ENCODE results near the gene ZNF749.
"Not testable (repeated sequence)": the region's sequence is repeated elsewhere in the genome, so short reads cannot be mapped to it uniquely, and the experiment has no call there.

Gene ZNF749

GRCh38 chr19:57465680-57466381 is 30.7 kb downstream of the ZNF749 start:
- DNase-seq (ENCODE audit: low read depth, low spot score), result no peak
- H3K4me3 ChIP-seq (ENCODE audit: low read depth, low read length), result no peak overlapping the region
- TF ChIP-seq CTCF (IDR thresholded peaks at IDR 0.05; ENCODE audit: low read depth, low read length), result peak; percentile 27
- in situ Hi-C loops (cut with HindIII; ENCODE audit: low sequenced_read_pairs), result no loop called here

- H3K4me3 ChIP-seq (ENCODE audit: low read depth, low read length), result no peak overlapping the region
- TF ChIP-seq CTCF (IDR thresholded peaks at IDR 0.05; ENCODE audit: low read depth, low read length), result no peak
- in situ Hi-C loops (cut with HindIII; ENCODE audit: low sequenced_read_pairs), result no loop called here
These were observed 31.4 kb downstream of the ZNF749 start for GRCh38 chr19:57466489-57466888.

GRCh38 chr19:57473646-57474045 is 38.5 kb downstream of the ZNF749 start:
- DNase-seq (ENCODE audit: low read depth, low spot score), result peak; percentile 4
- H3K4me3 ChIP-seq (ENCODE audit: low read depth, low read length), result no peak overlapping the region
- no peak for TF ChIP-seq CTCF (IDR thresholded peaks at IDR 0.05; ENCODE audit: low read depth, low read length)
- in situ Hi-C loops (cut with HindIII; ENCODE audit: low sequenced_read_pairs), result no loop called here

More at GRCh38 chr19:57466489-57466888, 31.4 kb downstream of the ZNF749 start:
- no peak for DNase-seq (ENCODE audit: low read depth, low spot score)

DNA sequence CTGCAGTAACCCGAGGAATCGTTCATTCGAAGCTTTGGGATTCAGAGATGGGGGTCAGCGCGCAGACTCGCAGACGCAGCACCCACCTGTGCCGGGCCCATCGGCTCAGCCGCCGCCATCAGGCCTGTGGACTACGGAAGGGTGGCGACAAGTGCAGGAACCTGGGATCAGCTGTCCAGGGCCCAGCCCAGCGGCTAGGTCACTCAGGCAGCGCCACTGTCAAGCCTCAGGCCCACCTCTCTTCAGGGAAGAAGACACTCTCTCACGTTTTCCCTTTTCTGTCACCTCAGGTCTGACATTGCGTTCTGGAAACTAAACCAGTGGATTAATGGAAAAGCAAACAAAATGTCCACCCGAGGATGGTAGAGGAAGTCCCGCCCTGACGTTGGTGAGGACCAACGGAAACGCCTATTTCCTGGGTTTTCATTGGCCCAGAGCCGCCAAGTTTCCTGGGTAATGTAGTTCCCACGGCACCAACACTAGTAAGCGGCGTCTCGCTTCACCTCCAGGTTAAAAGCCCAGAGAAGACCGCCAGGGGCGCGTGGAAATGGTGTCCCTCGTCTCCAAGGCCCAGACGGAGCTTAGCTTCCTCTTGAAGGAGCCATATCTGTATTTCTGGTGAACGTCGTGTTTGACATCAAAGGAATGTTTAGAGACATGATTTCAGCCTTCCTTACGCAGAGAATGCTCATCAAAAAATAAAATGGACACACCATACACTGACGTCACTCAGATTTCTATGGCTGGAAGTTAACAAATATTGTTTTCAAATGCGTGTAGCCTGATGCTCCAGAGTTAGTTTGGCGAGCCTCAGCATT is 42.3 kb downstream of the ZNF749 start, which contains the start of gene ZNF772:
TSS of gene ZNF772 (minus strand) at position 376 of the 818 bp plus-strand sequence. CDS start at position 119, 257 bp downstream.
- peak; percentile 96 for DNase-seq (ENCODE audit: low read depth, low spot score)
- in situ Hi-C loops (cut with HindIII; ENCODE audit: low sequenced_read_pairs), result no loop called here
- H3K4me3 ChIP-seq (ENCODE audit: low read depth, low read length), result peak within 1 kb of the TSS; percentile 76
- TF ChIP-seq CTCF (IDR thresholded peaks at IDR 0.05; ENCODE audit: low read depth, low read length), result peak; percentile 65

- H3K4me3 ChIP-seq (ENCODE audit: low read depth, low read length), result peak within 1 kb of the TSS; percentile 56
- in situ Hi-C loops (cut with HindIII; ENCODE audit: low sequenced_read_pairs), result not testable (repeated sequence)
- peak; percentile 86 for DNase-seq (ENCODE audit: low read depth, low spot score)
These were observed 52.6 kb downstream of the ZNF749 start, which contains the start of gene ZNF419 for GRCh38 chr19:57487477-57488298. TSS of gene ZNF419 (plus strand) at chr19:57487750. CDS start at chr19:57487951, 201 bp downstream.

- DNase-seq (ENCODE audit: low read depth, low spot score); in situ Hi-C loops (cut with HindIII; ENCODE audit: low sequenced_read_pairs): not testable (repeated sequence)
- peak overlapping the region; percentile 37 for H3K4me3 ChIP-seq (ENCODE audit: low read depth, low read length)
These were observed 53.1 kb downstream of the ZNF749 start for GRCh38 chr19:57488299-57488644.

All from astrocyte of the spinal cord (primary cell).